Activated gamma-delta T cell treated with Interleukin-2 at 50 U/mL for 16 hours (primary cell): ENCODE data around the gene LRP1-AS.

ENCODE experiments used
- DNase-seq: peaks from one replicate; pipeline ENCODE4 v3.0.0-alpha.2; 2020

LRP1-AS gene

GRCh38 chr12:57095440-57095839, 52.0 kb downstream of the LRP1-AS start:
- no peak for DNase-seq
